Activated CD4-positive, alpha-beta memory T cell treated with anti-CD3 and anti-CD28 coated beads for 36 hours (primary cell): ENCODE data around the gene ERCC2. TPM values are rescaled to one million over a fixed set of nuclear protein-coding genes. Genes with fewer than 3 reads are reported as not detected.
A peak's percentile ranks its signal among the peaks of the same experiment; 100 is the strongest.
"Not testable (repeated sequence)": the region's sequence is repeated elsewhere in the genome, so short reads cannot be mapped to it uniquely, and the experiment has no call there.

Source experiments
- CTCF ChIA-PET: fragments of 350-600 bp; sonication (Branson Sonifier 250); formaldehyde crosslinking; loops from one replicate; lab custom pipeline; 2021; ENCODE audit warnings: antibody characterized with exemption, inconsistent platforms; lab: Charles Lee
- POLR2A ChIA-PET: fragments of 350-600 bp; sonication (Branson Sonifier 250); formaldehyde crosslinking; loops from one replicate; lab custom pipeline; 2021; ENCODE audit warnings: antibody characterized with exemption; lab: Charles Lee
- DNase-seq: peaks from one replicate; pipeline ENCODE4 v3.0.0-alpha.2; 2020
- H3K27ac Mint-ChIP-seq: one replicate; pipeline ENCODE4 v1.8.0; 2021; ENCODE audit warnings: mixed read lengths
- H3K27me3 Mint-ChIP-seq: one replicate; pipeline ENCODE4 v1.8.0; 2021; ENCODE audit warnings: mixed read lengths
- H3K36me3 Mint-ChIP-seq: one replicate; pipeline ENCODE4 v1.8.0; 2021; ENCODE audit warnings: mixed read lengths
- H3K4me1 Mint-ChIP-seq: one replicate; pipeline ENCODE4 v1.8.0; 2021; ENCODE audit warnings: low read depth, mixed read lengths
- H3K4me3 Mint-ChIP-seq: one replicate; pipeline ENCODE4 v1.8.0; 2021; ENCODE audit warnings: mild to moderate bottlenecking, mixed read lengths
- H3K9me3 Mint-ChIP-seq: one replicate; pipeline ENCODE4 v1.8.0; 2021; ENCODE audit warnings: mixed read lengths
- intact Hi-C: fragments of 100-400 bp; cut with micrococcal nuclease; formaldehyde crosslinking; loops from one replicate; pipeline ENCODE4 v1.15.1; 2023
- total RNA-seq, 2 experiments: library from RNA; stranded (reverse); gene quantifications; one replicate each; pipeline ENCODE4 v1.2.3, GENCODE V29; 2021

The ERCC2 gene
- total RNA-seq, 2 experiments from 2014 or later, result 27.2 to 27.4 TPM

- Mint-ChIP-seq H3K27me3 (peaks cover 21% of the 10 kb centered on the region), H3K36me3 (no peaks in the 10 kb centered on the region), H3K4me1 (peaks cover 4% of the 10 kb centered on the region), H3K4me3 (peak within 1 kb of the TSS; percentile 36), H3K9me3 (no peaks in the 10 kb centered on the region), H3K27ac (no peak within 1 kb of the TSS)
- CTCF ChIA-PET, result no interaction called here
- intact Hi-C loops, result no loop called here
- POLR2A ChIA-PET, result no interaction called here
- peak; percentile 55 for DNase-seq
Observed at GRCh38 chr19:45340232-45340898, 30.0 kb downstream of the ERCC2 start, which contains the start of gene KLC3. KLC3 (plus strand) TSS chr19:45340750; CDS start chr19:45345542, 4,792 bp downstream.

- Mint-ChIP-seq H3K4me1 (peaks cover 4% of the 10 kb centered on the region), H3K36me3 (no peaks in the 10 kb centered on the region), H3K9me3 (no peaks in the 10 kb centered on the region), H3K4me3 (no peak overlapping the region), H3K27me3 (peaks cover 17% of the 10 kb centered on the region), H3K27ac (no peak overlapping the region)
- ChIA-PET CTCF (interaction anchor here (0.9 to 3.4 kb wide), 9 partner anchors 13 to 221 kb away, joined by 3 to 17 read pairs (median 4); no protein-coding TSS in a partner anchor), POLR2A (no interaction called here)
- DNase-seq, result no peak
- intact Hi-C loops, result loop anchor here (5.0 kb wide), 2 partner anchors 87 to 147 kb away; partner anchors contain the start of gene MARK4
Observed at GRCh38 chr19:45339629-45340028, 30.7 kb downstream of the ERCC2 start.

- POLR2A ChIA-PET, result no interaction called here
- H3K4me3 Mint-ChIP-seq, result no peak overlapping the region
Observed at GRCh38 chr19:45336696-45337251, 33.6 kb downstream of the ERCC2 start.

GRCh38 chr19:45334881-45335280 is 35.5 kb downstream of the ERCC2 start:
- POLR2A ChIA-PET, H3K36me3 Mint-ChIP-seq, H3K27ac Mint-ChIP-seq, H3K4me1 Mint-ChIP-seq, H3K4me3 Mint-ChIP-seq, DNase-seq, H3K9me3 Mint-ChIP-seq: not testable (repeated sequence)
- intact Hi-C loops, result loop anchor here (5.0 kb wide), 2 partner anchors 83 to 143 kb away; partner anchors contain the start of gene MARK4
- H3K27me3 Mint-ChIP-seq, result peaks cover 11% of the 10 kb centered on the region
- CTCF ChIA-PET, result interaction anchor here (0.6 kb wide), 1 partner anchor 105 kb away, joined by 4 read pairs; no protein-coding TSS in a partner anchor

More at GRCh38 chr19:45336696-45337251, 33.6 kb downstream of the ERCC2 start:
- Mint-ChIP-seq H3K4me1 (peaks cover 4% of the 10 kb centered on the region), H3K9me3 (no peaks in the 10 kb centered on the region), H3K27ac (no peak overlapping the region), H3K36me3 (no peaks in the 10 kb centered on the region), H3K27me3 (peaks cover 15% of the 10 kb centered on the region)
- CTCF ChIA-PET, result interaction anchor here (0.6 to 3.4 kb wide), 4 partner anchors 10 to 88 kb away, joined by 3 to 17 read pairs (median 4); no protein-coding TSS in a partner anchor
- intact Hi-C loops, result loop anchor here (5.0 kb wide), 2 partner anchors 84 to 144 kb away; partner anchors contain the start of gene MARK4
- DNase-seq, result no peak

- H3K4me1 Mint-ChIP-seq, result peaks cover 2% of the 10 kb centered on the region
- H3K9me3 Mint-ChIP-seq, result no peaks in the 10 kb centered on the region
- H3K4me3 Mint-ChIP-seq, result no peak overlapping the region
- H3K27ac Mint-ChIP-seq, result no peak overlapping the region
- no peaks in the 10 kb centered on the region for H3K36me3 Mint-ChIP-seq
- ChIA-PET POLR2A (no interaction called here), CTCF (no interaction called here)
- H3K27me3 Mint-ChIP-seq, result peaks cover 6% of the 10 kb centered on the region
- intact Hi-C loops, result no loop called here
- DNase-seq, result no peak
Observed at GRCh38 chr19:45333609-45334303, 36.6 kb downstream of the ERCC2 start.

GRCh38 chr19:45331411-45331810 is 39.0 kb downstream of the ERCC2 start:
- Mint-ChIP-seq H3K27ac (no peak overlapping the region), H3K27me3 (peaks cover 4% of the 10 kb centered on the region)
- intact Hi-C loops, result no loop called here

GRCh38 chr19:45327404-45328143 is 42.8 kb downstream of the ERCC2 start:
- Mint-ChIP-seq H3K27ac (no peak overlapping the region), H3K27me3 (peaks cover 19% of the 10 kb centered on the region), H3K4me3 (no peak overlapping the region), H3K9me3 (no peaks in the 10 kb centered on the region), H3K4me1 (no peaks in the 10 kb centered on the region), H3K36me3 (no peaks in the 10 kb centered on the region)
- DNase-seq, result no peak
- intact Hi-C loops, result no loop called here
- ChIA-PET CTCF (interaction anchor here (2.6 kb wide), 1 partner anchor 11 kb away, joined by 17 read pairs; no protein-coding TSS in a partner anchor), POLR2A (no interaction called here)

More at GRCh38 chr19:45331411-45331810, 39.0 kb downstream of the ERCC2 start:
- ChIA-PET CTCF (no interaction called here), POLR2A (no interaction called here)
- no peak for DNase-seq
- Mint-ChIP-seq H3K4me1 (no peaks in the 10 kb centered on the region), H3K4me3 (no peak overlapping the region), H3K9me3 (no peaks in the 10 kb centered on the region), H3K36me3 (no peaks in the 10 kb centered on the region)

- Mint-ChIP-seq H3K27ac (no peak overlapping the region), H3K9me3 (no peaks in the 10 kb centered on the region), H3K27me3 (peaks cover 30% of the 10 kb centered on the region), H3K4me3 (no peak overlapping the region), H3K36me3 (no peaks in the 10 kb centered on the region), H3K4me1 (no peaks in the 10 kb centered on the region)
- ChIA-PET POLR2A (no interaction called here), CTCF (no interaction called here)
- intact Hi-C loops, result no loop called here
- no peak for DNase-seq
Observed at GRCh38 chr19:45324349-45324907, 45.9 kb downstream of the ERCC2 start.

- Mint-ChIP-seq H3K36me3 (no peaks in the 10 kb centered on the region), H3K27me3 (peaks cover 30% of the 10 kb centered on the region), H3K27ac (no peak overlapping the region), H3K9me3 (no peaks in the 10 kb centered on the region), H3K4me3 (no peak overlapping the region), H3K4me1 (no peaks in the 10 kb centered on the region)
- POLR2A ChIA-PET, result no interaction called here
- intact Hi-C loops, result no loop called here
- DNase-seq, result no peak
- CTCF ChIA-PET, result no interaction called here
Observed at GRCh38 chr19:45323671-45324081, 46.7 kb downstream of the ERCC2 start.

- CTCF ChIA-PET, result no interaction called here
- no peak within 1 kb of the TSS for H3K27ac Mint-ChIP-seq
Observed at GRCh38 chr19:45322744-45323281, 47.6 kb downstream of the ERCC2 start, which contains the start of gene CKM. CKM (minus strand) TSS chr19:45322875; CDS start chr19:45319713, 3,162 bp downstream.

GRCh38 chr19:45322311-45322710 is 48.1 kb downstream of the ERCC2 start:
- H3K9me3 Mint-ChIP-seq, result no peaks in the 10 kb centered on the region
- no peaks in the 10 kb centered on the region for H3K36me3 Mint-ChIP-seq
- no peaks in the 10 kb centered on the region for H3K4me1 Mint-ChIP-seq
- peaks cover 37% of the 10 kb centered on the region for H3K27me3 Mint-ChIP-seq
- H3K27ac Mint-ChIP-seq, result no peak overlapping the region
- DNase-seq, result no peak
- no peak overlapping the region for H3K4me3 Mint-ChIP-seq
- POLR2A ChIA-PET, result no interaction called here
- CTCF ChIA-PET, result no interaction called here
- intact Hi-C loops, result no loop called here

More at GRCh38 chr19:45322744-45323281, 47.6 kb downstream of the ERCC2 start, which contains the start of gene CKM:
- no peaks in the 10 kb centered on the region for H3K4me1 Mint-ChIP-seq
- intact Hi-C loops, result no loop called here
- H3K27me3 Mint-ChIP-seq, result peaks cover 34% of the 10 kb centered on the region
- no peak within 1 kb of the TSS for H3K4me3 Mint-ChIP-seq
- POLR2A ChIA-PET, result no interaction called here
- no peaks in the 10 kb centered on the region for H3K9me3 Mint-ChIP-seq
- DNase-seq, result no peak
- H3K36me3 Mint-ChIP-seq, result no peaks in the 10 kb centered on the region
